ENCODE data around the gene NEURL1.

DNA sequence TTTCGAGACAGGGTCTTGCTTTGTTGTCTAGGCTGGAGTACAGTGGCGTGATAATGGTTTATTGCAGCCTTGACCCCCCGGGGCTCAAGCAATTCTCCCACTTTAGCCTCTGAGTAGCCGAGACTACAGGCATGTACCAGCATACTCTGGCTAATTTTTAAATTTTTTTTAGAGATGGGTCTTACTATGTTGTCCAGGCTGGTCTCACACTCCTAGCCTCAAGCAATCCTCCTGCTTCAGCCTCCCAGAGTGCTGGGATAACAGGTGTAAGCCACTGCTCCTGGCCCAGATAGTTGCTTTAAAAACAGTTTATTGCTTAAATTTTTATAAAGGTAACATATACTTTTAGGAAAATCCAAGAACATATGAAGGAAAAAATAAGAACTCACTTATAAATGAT lies 26.3 kb downstream of the NEURL1 start:
- no peak for TF ChIP-seq POLR2A (IDR thresholded peaks at IDR 0.05; ENCODE audit: low read length)
- no peak for TF ChIP-seq GATA1 (IDR thresholded peaks at IDR 0.05; ENCODE audit: low read depth, low read length)

Measured in erythroblast (primary cell).